NCI-H446 (cell line): ENCODE measurements around the gene CEP72.
A peak's percentile ranks its signal among the peaks of the same experiment; 100 is the strongest.
"Not testable (repeated sequence)": the region's sequence is repeated elsewhere in the genome, so short reads cannot be mapped to it uniquely, and the experiment has no call there.

Experiments
- DNase-seq, 2 experiments: peaks; one replicate each; lab custom pipeline; 2025; lab: John Stamatoyannopoulos, UW

CEP72 gene

GRCh38 chr5:600886-601541 lies 11.1 kb upstream of the CEP72 start:
- no peak for DNase-seq

GRCh38 chr5:601771-602465 lies 10.2 kb upstream of the CEP72 start:
- DNase-seq, result no peak

- no peak for DNase-seq
Measured at GRCh38 chr5:602466-603035, 9.6 kb upstream of the CEP72 start.

GRCh38 chr5:603081-603998 lies 8.8 kb upstream of the CEP72 start:
- DNase-seq, result no peak

- DNase-seq, result no peak
Measured at GRCh38 chr5:604391-604831, 7.7 kb upstream of the CEP72 start.

- not testable (repeated sequence) for DNase-seq
Measured at GRCh38 chr5:605090-605489, 7.0 kb upstream of the CEP72 start.

- DNase-seq, result no peak
Measured at GRCh38 chr5:606061-606460, 6.1 kb upstream of the CEP72 start.

GRCh38 chr5:606526-607399 lies 5.4 kb upstream of the CEP72 start:
- no peak for DNase-seq

GRCh38 chr5:607541-608428 lies 4.4 kb upstream of the CEP72 start:
- no peak for DNase-seq

- no peak for DNase-seq
Measured at GRCh38 chr5:608429-609370, 3.4 kb upstream of the CEP72 start.

GRCh38 chr5:609506-609905 lies 2.6 kb upstream of the CEP72 start:
- DNase-seq, result no peak

GRCh38 chr5:610011-610743 lies 2.0 kb upstream of the CEP72 start:
- no peak for DNase-seq

- no peak for DNase-seq
Measured at GRCh38 chr5:610744-611730, 1.1 kb upstream of the CEP72 start.

GRCh38 chr5:612498-613424 lies 621 bp downstream of the CEP72 start:
- DNase-seq, result peak in 1 of 2 experiments; percentile 43

- no peak for DNase-seq
Measured at GRCh38 chr5:616484-617039, 4.4 kb downstream of the CEP72 start.

GRCh38 chr5:617896-618295 lies 5.8 kb downstream of the CEP72 start:
- no peak for DNase-seq
